Testis (tissue), 3 donors: Measurements from ENCODE around the gene ARHGEF4. TPM values are rescaled to one million over a fixed set of nuclear protein-coding genes. Genes with fewer than 3 reads are reported as not detected.

ENCODE experiments used
- DNase-seq: peaks from one replicate; pipeline ENCODE4 v3.0.0-alpha.2; 2019
- H3K27ac ChIP-seq, 2 donors: fragments of 200-600 bp; sonication (generic); one replicate each; pipeline ENCODE4 v1.5.1; 2019
- H3K27me3 ChIP-seq: fragments of 200-600 bp; sonication (generic); one replicate; pipeline ENCODE4 v1.5.1; 2019
- H3K36me3 ChIP-seq: fragments of 200-600 bp; sonication (generic); one replicate; pipeline ENCODE4 v1.5.1; 2017; ENCODE audit warnings: low read depth; ENCODE audit errors: missing control alignments
- H3K4me1 ChIP-seq: fragments of 200-600 bp; sonication (generic); one replicate; pipeline ENCODE4 v1.5.1; 2019
- H3K4me3 ChIP-seq, 2 donors: fragments of 200-600 bp; sonication (generic); one replicate each; pipeline ENCODE4 v1.5.1; 2017 to 2019
- H3K9me3 ChIP-seq: fragments of 200-600 bp; sonication (generic); one replicate; pipeline ENCODE4 v1.5.1; 2017
- CTCF ChIP-seq, 3 experiments: fragments of 450-650 bp in 2 of 3; fragments of 200-600 bp in 1 of 3; sonication (generic) in 1 of 3; IDR thresholded peaks; one replicate each; pipeline ENCODE4 v1.5.1; 2016 to 2019; ENCODE audit warnings: antibody characterized with exemption in 3 of 3, mild to moderate bottlenecking in 2 of 3, moderate library complexity in 1 of 3
- POLR2A ChIP-seq: fragments of 450-650 bp; IDR thresholded peaks from one replicate; pipeline ENCODE4 v1.6.1; 2017; ENCODE audit warnings: antibody characterized with exemption, mild to moderate bottlenecking, moderate library complexity
- WGBS, 2 donors: methylation state at CpG; one replicate each; pipeline ENCODE4 v1.1.5; 2018; 5-methylcytosine and 5-hydroxymethylcytosine counted together
- intact Hi-C: fragments of 100-400 bp; cut with DNase I; formaldehyde crosslinking; loops from one replicate; pipeline ENCODE4 v1.15.1; 2023; ENCODE audit warnings: low total_unique reads
- polyA plus RNA-seq: library from polyadenylated mRNA; stranded (reverse); fragments of 350-450 nt; fragmentation: Illumina TruSeq; extraction: RNeasy Lipid Tissue Mini Kit (QIAGEN cat#74804); gene quantifications from one replicate; pipeline ENCODE4 v1.2.3, GENCODE V29; 2014; ENCODE audit warnings: low read depth, low replicate concordance; ENCODE audit not compliant: insufficient read depth
- total RNA-seq, 2 donors: library from RNA; depleted of rRNA; stranded (reverse); fragments of >200 nt; gene quantifications; one replicate each; pipeline ENCODE4 v1.2.3, GENCODE V29; 2016

Gene ARHGEF4
- total and polyA plus RNA-seq, 3 donors from 2014 or later: 18.0 to 37.4 (median 36.3) TPM

- 90 to 93% methylated on average over 17 to 18 of the region's 18 CpGs for WGBS, 2 donors
- TF ChIP-seq CTCF (IDR thresholded peaks at IDR 0.05): no peak
- no peak for TF ChIP-seq POLR2A
- H3K4me1 ChIP-seq: no peaks in the 10 kb centered on the region
- DNase-seq: no peak
- no peak overlapping the region for H3K27ac ChIP-seq
- H3K27me3 ChIP-seq: no peaks in the 10 kb centered on the region
- no peaks in the 10 kb centered on the region for H3K9me3 ChIP-seq
- intact Hi-C loops: no loop called here
- H3K36me3 ChIP-seq: no peaks in the 10 kb centered on the region
- no peak overlapping the region for H3K4me3 ChIP-seq
Observed at GRCh38 chr2:131046918-131047652, 210.4 kb downstream of the ARHGEF4 start.

GRCh38 chr2:131047920-131048560, 211.3 kb downstream of the ARHGEF4 start:
- no peak for TF ChIP-seq CTCF (IDR thresholded peaks at IDR 0.05)
- no peak for TF ChIP-seq POLR2A
- Histone ChIP-seq H3K4me3 (no peak overlapping the region), H3K27me3 (no peaks in the 10 kb centered on the region), H3K9me3 (no peaks in the 10 kb centered on the region), H3K27ac (no peak overlapping the region), H3K36me3 (no peaks in the 10 kb centered on the region), H3K4me1 (no peaks in the 10 kb centered on the region)
- intact Hi-C loops: no loop called here
- no peak for DNase-seq
- 64 to 66% methylated on average over 11 of the region's 11 CpGs for WGBS, 2 donors

GRCh38 chr2:131048641-131049040, 211.9 kb downstream of the ARHGEF4 start:
- no peak overlapping the region for H3K4me3 ChIP-seq
- no peaks in the 10 kb centered on the region for H3K9me3 ChIP-seq
- WGBS, 2 donors: 87 to 100% methylated on average over 1 to 6 of the region's 6 CpGs
- no peaks in the 10 kb centered on the region for H3K4me1 ChIP-seq
- intact Hi-C loops: no loop called here
- H3K27ac ChIP-seq: no peak overlapping the region
- no peaks in the 10 kb centered on the region for H3K36me3 ChIP-seq
- no peak for DNase-seq
- TF ChIP-seq CTCF (IDR thresholded peaks at IDR 0.05) (no peak), POLR2A (no peak)
- no peaks in the 10 kb centered on the region for H3K27me3 ChIP-seq

DNA sequence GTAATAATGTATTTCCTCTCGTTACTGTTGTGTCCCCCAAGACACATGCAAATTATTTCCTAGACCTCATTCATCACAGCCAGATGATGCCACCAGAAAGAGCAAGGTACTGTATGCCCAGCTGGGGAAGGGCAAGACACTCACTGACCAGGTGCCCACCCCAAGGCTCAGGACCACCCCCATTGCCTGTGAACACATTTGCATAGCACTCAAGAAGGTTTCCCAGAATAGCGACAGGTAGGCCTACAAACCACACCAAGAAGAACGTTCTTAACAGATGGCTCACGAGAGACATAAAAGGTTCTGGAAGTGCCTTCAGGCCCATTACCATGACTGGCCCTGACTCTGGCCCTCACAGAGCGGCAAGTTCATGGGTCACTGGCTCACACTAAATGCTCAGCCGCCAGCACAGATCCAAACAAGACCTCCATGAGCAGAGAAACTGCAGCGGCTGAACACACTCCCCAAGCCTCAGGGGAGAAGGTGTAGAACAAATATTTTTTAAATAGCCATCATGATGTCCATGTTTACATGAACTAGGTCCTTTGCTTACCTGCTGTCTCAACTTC, 212.5 kb downstream of the ARHGEF4 start:
- Histone ChIP-seq H3K4me3 (no peak overlapping the region), H3K36me3 (no peaks in the 10 kb centered on the region), H3K27ac (no peak overlapping the region), H3K9me3 (no peaks in the 10 kb centered on the region), H3K4me1 (no peaks in the 10 kb centered on the region), H3K27me3 (no peaks in the 10 kb centered on the region)
- no peak for DNase-seq
- TF ChIP-seq CTCF (IDR thresholded peaks at IDR 0.05): no peak
- no peak for TF ChIP-seq POLR2A
- WGBS, 2 donors: 85 to 95% methylated on average over 6 to 7 of the region's 7 CpGs
- intact Hi-C loops: no loop called here
